ENCODE measurements around the gene PAX9. TPM values are rescaled to one million over a fixed set of nuclear protein-coding genes. Genes with fewer than 3 reads are reported as not detected.

The PAX9 gene
- total and polyA plus RNA-seq, 9 of the 15 experiments (the other 6 are each of a cell fraction or from before 2014, with no cell fraction given) = 0.87 to 2.4 (median 1.3) TPM

DNA sequence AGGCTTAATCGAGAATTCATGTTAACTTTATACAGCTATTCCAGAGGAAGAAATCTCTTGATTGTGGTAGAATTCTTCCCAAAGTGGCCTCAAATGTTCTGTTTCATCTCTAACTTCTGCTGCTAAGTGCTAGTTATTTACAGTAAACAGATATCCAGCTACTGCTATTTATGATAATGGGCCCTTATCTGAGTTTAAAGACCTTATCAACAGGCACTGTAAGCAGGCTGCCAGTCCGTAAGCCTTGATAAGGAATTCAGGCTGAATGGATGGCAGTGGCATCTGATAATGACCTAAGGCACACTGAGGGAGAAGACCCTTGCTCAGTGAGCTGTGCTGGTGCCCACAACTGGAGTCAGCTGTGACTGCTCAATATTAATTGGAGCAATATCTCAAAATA, 59.0 kb downstream of the PAX9 start:
- BruUV-seq (replicated peaks) = no TSS peak
- in situ Hi-C loops (cut with MboI) (no loop called here), intact Hi-C loops (cut with micrococcal nuclease) (no loop called here)
- ATAC-seq = no peak
- no peak overlapping the region for H3K27ac ChIP-seq (ENCODE audit: extremely low read depth, low read depth, low read length)
- H3K79me2 ChIP-seq (ENCODE audit: control insufficient read depth, insufficient read depth, low read length) = no peaks in the 10 kb centered on the region
- WGBS (ENCODE audit: insufficient coverage, low coverage, missing lambda C conversion rate) = 9% methylated on average over 2 of the region's 2 CpGs
- TF ChIP-seq CCNT2 (IDR thresholded peaks at IDR 0.05; ENCODE audit: borderline replicate concordance, extremely low read depth, insufficient read length, low read depth, low read length) (peak; percentile 23), MED1 (CRISPR knock-in tag; IDR thresholded peaks at IDR 0.05; ENCODE audit: borderline replicate concordance) (no peak), FOXJ2 (tag; IDR thresholded peaks at IDR 0.05) (peak; percentile 70; the same call in 1 of the 2 replicates), CBFA2T3 (IDR thresholded peaks at IDR 0.05) (0 out of 2 replicates have a peak, but pooled peaks have one; percentile 16)
- H2AFZ ChIP-seq (ENCODE audit: low read depth, low read length) = no peak overlapping the region
- no peak for FAIRE-seq
- H3K4me1 ChIP-seq (replicated peaks in 1 of 2; ENCODE audit: control insufficient read depth in 2 of 2, insufficient read depth in 2 of 2, low read length in 2 of 2) = no peaks in the 10 kb centered on the region; a peak in 1 of 5 replicates
- H3K9me1 ChIP-seq (ENCODE audit: control insufficient read depth, insufficient read depth, low read length) = no peaks in the 10 kb centered on the region
- H3K4me3 ChIP-seq = no peak overlapping the region
- no peaks in the 10 kb centered on the region for H4K20me1 ChIP-seq (replicated peaks; ENCODE audit: control insufficient read depth, insufficient read depth, low read length)
- ChIA-PET POLR2A (interaction anchor here (0.7 to 0.8 kb wide), 2 partner anchors 14 to 21 kb away, joined by 3 to 4 read pairs; no protein-coding TSS in a partner anchor), CTCF (ENCODE audit: low intra/inter-chr PET ratio) (no interaction called here)
- H3K36me3 ChIP-seq (ENCODE audit: control insufficient read depth, insufficient read depth, low read length) = peaks cover 3% of the 10 kb centered on the region; the same call in 1 of the 3 replicates
- H3K9me3 ChIP-seq (replicated peaks; ENCODE audit: control insufficient read depth, insufficient read depth, low read depth, low read length) = no peaks in the 10 kb centered on the region
- no peaks in the 10 kb centered on the region for H3K27me3 ChIP-seq (ENCODE audit: control insufficient read depth in 2 of 2, insufficient read depth in 2 of 2, low read length in 2 of 2)
- no peak overlapping the region for H3K4me2 ChIP-seq (ENCODE audit: insufficient read depth, low read length)
- no peak overlapping the region for H3K9ac ChIP-seq (ENCODE audit: insufficient read depth in 1 of 2, low read depth in 2 of 2, low read length in 2 of 2)
- DNase-seq (ENCODE audit: extremely low read depth in 1 of 4, low spot score in 3 of 4) = no peak

GRCh38 chr14:36721877-36722276, 60.2 kb downstream of the PAX9 start:
- ChIA-PET POLR2A (no interaction called here), CTCF (ENCODE audit: low intra/inter-chr PET ratio) (no interaction called here)
- no peak for ATAC-seq
- Histone ChIP-seq H3K79me2 (ENCODE audit: control insufficient read depth, insufficient read depth, low read length) (no peaks in the 10 kb centered on the region), H3K4me2 (ENCODE audit: insufficient read depth, low read length) (no peak overlapping the region), H3K27ac (ENCODE audit: extremely low read depth, low read depth, low read length) (no peak overlapping the region), H3K4me1 (replicated peaks in 1 of 2; ENCODE audit: control insufficient read depth in 2 of 2, insufficient read depth in 2 of 2, low read length in 2 of 2) (no peaks in the 10 kb centered on the region; a peak in 1 of 5 replicates), H3K4me3 (no peak overlapping the region), H3K9me3 (replicated peaks; ENCODE audit: control insufficient read depth, insufficient read depth, low read depth, low read length) (no peaks in the 10 kb centered on the region), H4K20me1 (replicated peaks; ENCODE audit: control insufficient read depth, insufficient read depth, low read length) (no peaks in the 10 kb centered on the region), H3K36me3 (ENCODE audit: control insufficient read depth, insufficient read depth, low read length) (peaks cover 3% of the 10 kb centered on the region; the same call in 1 of the 3 replicates), H3K27me3 (ENCODE audit: control insufficient read depth in 2 of 2, insufficient read depth in 2 of 2, low read length in 2 of 2) (no peaks in the 10 kb centered on the region), H2AFZ (ENCODE audit: low read depth, low read length) (no peak overlapping the region), H3K9ac (ENCODE audit: insufficient read depth in 1 of 2, low read depth in 2 of 2, low read length in 2 of 2) (no peak overlapping the region), H3K9me1 (ENCODE audit: control insufficient read depth, insufficient read depth, low read length) (no peaks in the 10 kb centered on the region)
- no TSS peak for BruUV-seq (replicated peaks)
- in situ Hi-C loops (cut with MboI) = no loop called here
- 67% methylated on average over 1 of the region's 1 CpG for WGBS (ENCODE audit: insufficient coverage, low coverage, missing lambda C conversion rate)
- FAIRE-seq = no peak
- DNase-seq (ENCODE audit: extremely low read depth in 1 of 4, low spot score in 3 of 4) = no peak
- intact Hi-C loops (cut with micrococcal nuclease) = no loop called here
- TF ChIP-seq ZNF197 (CRISPR knock-in tag; IDR thresholded peaks at IDR 0.05; ENCODE audit: low read depth) (no peak), CAMTA2 (CRISPR knock-in tag; conservative IDR thresholded peaks at IDR 0.05) (no peak), RB1 (IDR thresholded peaks at IDR 0.05; ENCODE audit: low read depth) (no peak), ZNF395 (CRISPR knock-in tag; IDR thresholded peaks at IDR 0.05) (no peak), ESRRB (CRISPR knock-in tag; IDR thresholded peaks at IDR 0.05; ENCODE audit: borderline replicate concordance) (no peak), AFF1 (IDR thresholded peaks at IDR 0.05; ENCODE audit: low read depth in 1 of 2, partially characterized antibody in 2 of 2) (no peak), JUNB (CRISPR knock-in tag; conservative IDR thresholded peaks at IDR 0.05) (no peak)

Measured in K562 (cell line).